GM18909 (cell line): Measurements from ENCODE around the gene CUX1.
A peak's percentile ranks its signal among the peaks of the same experiment; 100 is the strongest.

Experiments
- ATAC-seq: cut with Tn5 transposase; IDR thresholded peaks from one replicate; pipeline ENCODE4 v1.9.1; 2021; ENCODE audit warnings: mild to moderate bottlenecking; ENCODE audit not compliant: unreplicated experiment, poor library complexity

Gene CUX1

DNA sequence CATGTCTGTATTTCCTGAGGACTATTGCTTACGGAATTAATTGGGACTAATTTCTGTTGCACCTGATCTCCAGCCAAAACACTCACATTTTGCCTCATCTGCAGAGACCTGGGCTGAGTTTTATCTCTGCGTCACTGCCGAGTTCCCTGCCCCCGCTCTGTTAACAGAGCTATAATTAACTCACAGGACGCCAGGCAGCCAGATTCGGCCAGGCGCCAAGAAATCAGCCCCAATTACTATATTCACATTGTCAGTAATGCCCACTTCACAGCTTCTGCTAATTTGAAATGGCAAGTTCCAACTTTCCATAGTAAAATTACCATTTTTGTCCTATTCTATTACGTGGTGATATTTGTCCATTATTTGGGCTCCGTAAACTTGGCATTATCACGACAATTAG is 130.5 kb downstream of the CUX1 start:
- ATAC-seq: no peak

DNA sequence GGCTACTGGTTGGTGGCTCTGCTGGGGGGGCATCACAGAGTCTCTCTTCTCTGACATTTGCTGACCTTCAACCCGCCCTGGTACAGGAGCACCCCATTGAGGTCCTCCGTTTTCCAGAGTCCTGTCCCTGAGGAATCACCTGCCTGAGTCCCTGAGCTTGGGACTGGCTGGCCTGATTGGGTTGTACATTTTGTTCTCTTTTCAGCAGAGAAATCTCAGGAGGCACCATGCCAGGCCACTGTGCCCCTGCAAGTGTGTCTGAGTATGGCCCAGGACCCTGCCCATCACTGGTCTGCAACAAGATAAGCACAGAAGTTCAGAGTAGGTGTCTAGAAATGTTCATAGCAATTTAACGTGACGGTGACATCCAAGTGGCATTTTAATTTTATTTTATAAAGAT is 131.2 kb downstream of the CUX1 start:
- no peak for ATAC-seq

DNA sequence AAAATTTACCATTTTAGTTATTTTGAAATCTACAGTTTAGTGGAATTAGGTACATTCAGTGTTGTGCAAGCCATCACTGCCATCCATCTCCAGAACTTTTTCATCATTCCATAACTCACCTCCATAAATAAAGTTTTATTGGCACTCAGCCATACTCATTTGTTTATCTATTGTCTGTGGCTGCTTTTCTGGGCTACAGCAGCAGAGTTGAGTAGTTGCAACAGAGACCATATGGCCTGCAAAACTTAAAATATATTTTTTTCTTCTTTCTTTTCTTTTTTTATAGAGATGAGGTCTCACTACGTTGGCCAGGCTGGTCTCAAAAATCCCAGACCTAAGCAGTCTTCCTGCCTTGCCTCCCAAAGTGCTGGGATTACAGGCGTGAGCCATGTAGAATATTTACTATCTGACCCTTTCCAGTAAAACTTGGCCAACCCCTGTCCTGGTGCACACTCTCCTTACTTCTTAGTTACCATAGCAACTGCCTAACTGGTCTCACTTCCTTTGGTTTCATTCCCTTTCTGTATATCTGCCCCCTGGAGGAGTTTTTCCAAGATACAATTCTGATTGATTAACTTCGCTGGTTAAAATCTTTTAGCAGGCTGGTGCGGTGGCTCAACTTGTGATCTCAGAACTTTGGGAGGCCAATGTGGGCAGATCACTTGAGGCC is 133.2 kb downstream of the CUX1 start:
- ATAC-seq: no peak

DNA sequence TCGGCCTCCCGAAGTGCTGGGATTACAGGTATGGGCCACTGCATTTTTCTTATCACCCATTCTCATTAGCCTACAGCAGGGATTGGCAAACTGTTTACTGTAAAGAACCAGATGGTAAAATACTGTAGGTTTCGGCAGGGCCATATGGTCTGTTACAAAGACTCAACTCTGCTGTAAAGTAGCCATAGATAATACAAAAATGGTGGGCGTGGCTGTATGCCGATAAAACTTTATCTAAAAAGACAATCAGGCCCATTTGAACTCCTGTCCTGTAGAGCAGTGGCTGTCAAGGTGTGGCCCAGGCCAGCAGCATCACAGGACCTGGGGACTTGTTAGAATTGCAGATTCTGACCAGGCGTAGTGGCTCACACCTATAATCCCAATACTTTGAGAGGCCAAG is 134.3 kb downstream of the CUX1 start:
- no peak for ATAC-seq

DNA sequence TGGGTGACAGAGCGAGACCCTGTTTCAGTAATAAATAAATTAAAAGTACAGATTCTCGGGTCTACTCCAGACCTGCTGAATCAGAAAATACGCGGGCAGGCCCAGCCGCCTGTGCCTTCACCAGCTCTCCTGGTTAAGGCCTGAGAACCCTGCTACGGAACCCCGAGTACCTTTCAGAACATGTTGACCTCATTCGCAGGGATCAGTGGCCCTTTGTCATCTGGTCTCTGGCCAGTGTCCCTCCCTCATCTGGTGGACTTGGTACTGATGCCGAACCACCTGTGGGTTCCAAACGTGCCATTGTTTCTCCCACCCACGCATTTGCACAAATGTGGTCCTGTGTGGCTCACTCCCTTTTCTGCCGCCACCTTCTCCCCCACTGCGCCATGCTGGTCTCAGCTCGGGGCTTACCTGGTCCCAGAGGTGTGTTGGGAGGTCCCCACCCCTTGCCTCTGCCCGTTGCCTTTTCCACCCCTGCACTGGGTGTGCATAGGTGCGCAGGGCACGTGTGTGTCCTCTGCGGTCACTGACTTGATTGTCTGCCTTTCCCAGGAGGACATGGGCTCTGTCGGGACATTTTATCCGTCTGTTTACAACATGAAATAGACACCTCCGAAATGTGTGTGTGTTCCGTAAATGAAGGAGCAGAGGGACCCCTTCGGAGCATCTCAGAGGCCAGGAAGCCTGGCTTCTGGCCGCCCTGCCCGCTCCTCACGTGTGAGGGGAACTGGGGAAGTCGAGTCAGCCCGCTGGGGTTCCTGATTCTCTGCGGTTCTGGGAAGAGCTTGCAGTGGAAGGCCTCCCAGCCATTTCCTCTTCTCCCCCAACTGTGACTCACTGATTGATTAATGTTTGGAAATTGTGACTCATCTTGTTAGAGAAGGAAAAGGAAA is 135.2 kb downstream of the CUX1 start:
- ATAC-seq: no peak

DNA sequence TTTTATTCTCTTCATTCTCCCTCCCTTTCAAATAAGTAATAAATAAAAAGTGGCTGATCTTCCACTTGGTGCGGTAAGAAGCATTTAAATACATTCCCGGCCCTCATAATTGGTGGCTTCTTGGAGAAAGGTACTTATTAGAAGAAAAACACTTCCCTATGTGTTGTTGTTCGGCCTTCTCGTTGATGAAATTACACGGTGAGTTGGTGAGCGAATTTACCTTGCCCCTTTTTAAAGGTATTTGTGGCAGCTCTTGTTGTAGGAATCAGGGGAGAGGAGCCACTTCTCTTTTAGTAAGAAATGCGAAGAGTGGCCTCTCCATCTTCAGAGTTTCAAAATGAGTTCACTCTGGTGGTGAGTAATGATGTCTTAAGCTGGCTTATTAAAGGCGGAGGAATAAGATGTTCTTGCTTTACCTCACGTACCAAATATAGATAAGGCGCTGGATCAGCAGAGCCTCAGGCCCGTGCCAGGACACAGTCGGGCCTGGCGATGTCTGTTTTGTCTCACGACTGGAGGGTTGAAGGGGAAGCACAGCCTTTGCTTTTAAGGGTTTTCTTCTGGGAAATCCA is 135.9 kb downstream of the CUX1 start:
- ATAC-seq: peak; percentile 34

DNA sequence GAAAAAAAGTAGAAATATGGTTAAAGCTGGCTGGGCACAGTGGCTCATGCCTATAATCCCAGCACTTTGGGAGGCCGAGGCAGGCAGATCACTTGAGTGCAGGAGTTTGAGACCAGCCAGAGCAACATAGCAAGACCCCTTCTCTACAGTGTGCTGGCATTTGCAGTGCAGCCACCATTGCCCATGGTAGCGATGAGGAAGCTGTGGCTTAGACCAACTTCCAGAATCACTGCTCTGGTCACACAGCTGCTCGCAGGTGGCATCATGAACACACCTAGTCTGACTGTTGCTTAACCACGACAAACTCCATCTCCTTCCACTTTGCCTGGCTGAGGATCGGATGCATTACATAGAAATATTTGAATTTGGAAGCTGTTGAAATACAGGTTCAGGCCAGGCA is 137.1 kb downstream of the CUX1 start:
- no peak for ATAC-seq

DNA sequence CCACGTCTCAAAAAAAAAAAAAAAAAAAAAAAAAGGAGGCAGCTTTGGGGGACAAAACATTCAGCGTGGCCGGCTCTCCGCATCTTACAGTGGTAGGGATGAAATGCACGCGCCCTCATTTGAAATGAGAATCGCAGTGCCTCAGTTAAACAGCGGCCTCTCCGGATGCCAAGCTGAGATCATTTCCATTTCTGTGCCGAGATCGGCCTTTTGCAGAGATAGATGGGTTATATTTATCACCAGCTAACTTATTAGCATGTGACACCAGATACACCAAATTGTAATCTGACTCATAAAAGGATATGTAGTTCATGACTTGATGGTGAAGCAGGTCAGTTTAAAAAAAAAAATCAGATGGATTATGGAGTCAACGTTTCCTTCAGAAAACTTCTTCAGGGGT is 138.7 kb downstream of the CUX1 start:
- no peak for ATAC-seq

DNA sequence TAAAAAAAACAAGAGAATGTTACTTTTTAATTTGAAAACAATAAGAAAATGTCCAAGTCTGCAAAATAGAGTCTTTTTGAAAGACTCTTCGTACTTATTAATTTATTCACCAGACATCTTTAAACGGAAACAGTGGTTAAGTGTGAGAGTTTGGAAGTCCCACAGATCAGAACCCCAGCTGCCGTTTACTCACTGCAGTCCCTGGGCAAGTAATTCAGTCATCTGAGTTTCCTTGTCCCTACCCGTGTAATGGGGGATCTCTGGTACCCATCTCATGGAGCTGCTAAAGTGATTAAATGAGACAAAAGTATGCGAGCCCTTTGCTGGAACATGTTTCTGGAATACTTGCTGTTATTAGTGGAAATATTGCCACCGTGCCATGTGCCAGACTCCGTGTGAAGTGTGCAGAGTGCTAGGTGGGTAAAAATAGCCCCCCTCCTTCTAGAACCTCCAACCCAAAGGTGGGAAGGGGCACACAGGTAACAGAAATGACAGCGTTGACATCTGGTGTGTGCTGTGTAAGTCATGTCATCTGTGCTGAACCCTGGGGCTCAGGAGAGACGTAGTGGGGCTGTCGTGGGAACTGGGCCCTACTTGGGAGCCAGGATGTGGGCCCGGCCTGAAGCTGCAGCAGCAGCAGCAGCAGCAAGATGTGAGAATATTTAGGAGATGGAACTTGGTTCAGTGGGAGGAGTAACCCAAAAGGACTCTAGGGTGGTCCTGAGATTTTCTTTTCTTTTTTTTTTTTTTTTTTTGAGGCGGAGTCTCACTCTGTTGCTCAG is 140.5 kb downstream of the CUX1 start:
- no peak for ATAC-seq

DNA sequence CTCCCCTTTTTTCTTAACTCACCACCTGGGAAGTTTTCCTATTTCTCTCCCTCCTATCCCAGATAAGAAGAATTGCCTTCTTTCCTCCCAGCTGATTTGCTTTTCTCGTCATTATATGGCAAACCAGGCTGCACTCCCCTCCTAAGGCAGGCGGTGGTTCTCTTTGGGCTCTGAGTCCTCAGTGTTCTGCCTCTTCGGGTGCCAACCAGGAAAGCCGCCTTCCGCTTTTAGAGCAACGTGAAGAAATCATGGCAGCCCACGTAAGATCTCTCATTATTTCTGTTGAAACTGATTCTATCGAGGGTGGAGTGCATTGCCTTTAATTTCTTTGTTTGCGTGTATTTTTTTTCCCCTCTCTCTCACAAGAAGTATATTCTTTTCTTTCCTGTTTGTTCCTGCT is 141.9 kb downstream of the CUX1 start:
- ATAC-seq: no peak

DNA sequence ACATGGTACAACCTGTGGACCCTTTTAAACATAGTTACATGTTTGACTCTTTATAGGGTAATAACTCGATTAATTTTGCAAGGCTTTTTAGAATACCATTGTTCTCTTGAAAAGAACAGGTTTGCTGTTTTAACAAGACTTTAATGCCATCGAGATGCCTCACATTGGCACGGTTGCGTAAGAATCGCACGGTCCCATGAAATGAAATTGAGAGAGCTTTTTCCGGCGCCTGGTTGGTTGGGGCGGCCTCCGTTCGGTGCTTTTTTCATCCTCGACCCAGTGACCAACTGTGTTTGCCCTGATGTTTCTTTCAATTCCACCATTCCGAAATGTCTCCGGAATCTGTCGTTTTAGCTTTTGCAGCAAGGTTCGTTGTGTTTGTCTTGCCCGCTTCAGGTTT is 142.4 kb downstream of the CUX1 start:
- no peak for ATAC-seq

DNA sequence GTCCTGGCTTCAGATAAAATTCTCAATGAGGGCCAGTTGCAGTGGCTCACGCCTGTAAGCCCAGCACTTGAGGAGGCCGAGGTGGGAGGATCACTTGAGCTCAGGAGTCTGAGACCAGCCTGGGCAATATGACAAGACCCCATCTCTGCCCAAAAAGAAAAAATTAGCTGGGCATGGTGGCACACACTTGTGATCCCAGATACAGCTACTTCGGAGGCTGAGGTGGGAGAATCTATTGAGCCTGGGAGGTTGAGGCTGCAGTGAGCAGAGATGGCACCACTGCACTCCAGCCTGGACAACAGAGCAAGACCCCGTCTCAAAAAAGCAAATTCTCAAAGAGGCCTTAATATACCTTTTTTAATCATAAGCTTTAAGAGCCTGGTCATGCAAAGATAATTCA is 142.9 kb downstream of the CUX1 start:
- no peak for ATAC-seq

DNA sequence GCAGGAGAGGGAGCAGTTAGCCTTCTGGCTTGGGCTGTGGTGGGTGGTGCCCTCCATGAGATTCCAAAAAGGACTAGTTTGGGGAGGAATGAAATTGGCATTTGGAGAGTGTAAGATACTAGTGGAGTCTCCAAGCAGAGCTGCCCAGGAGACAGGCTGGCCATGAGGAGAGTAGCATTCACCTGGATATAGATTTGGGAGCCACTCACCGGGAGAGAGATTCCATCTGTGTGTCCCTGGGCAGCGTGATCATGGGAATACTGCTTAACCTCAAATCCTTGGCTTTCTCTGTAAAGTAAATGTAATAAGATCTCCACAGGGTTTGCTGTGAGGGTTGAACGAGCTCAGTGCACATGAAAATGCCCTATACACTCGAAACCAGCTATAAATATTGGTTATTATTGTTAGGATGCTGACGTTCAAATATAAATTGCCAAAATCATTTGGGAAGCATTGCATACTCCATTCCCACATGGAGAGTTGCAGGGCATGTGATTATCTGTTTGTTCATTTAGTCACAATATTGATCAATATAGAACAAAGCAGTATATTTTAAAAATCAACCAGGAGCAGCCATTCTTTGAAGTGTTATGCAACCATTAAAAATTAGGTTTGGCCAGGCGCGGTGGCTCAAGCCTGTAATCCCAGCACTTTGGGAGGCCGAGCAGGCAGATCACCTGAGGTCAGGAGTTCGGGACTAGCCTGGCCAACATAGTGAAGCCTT is 143.7 kb downstream of the CUX1 start:
- ATAC-seq: no peak

DNA sequence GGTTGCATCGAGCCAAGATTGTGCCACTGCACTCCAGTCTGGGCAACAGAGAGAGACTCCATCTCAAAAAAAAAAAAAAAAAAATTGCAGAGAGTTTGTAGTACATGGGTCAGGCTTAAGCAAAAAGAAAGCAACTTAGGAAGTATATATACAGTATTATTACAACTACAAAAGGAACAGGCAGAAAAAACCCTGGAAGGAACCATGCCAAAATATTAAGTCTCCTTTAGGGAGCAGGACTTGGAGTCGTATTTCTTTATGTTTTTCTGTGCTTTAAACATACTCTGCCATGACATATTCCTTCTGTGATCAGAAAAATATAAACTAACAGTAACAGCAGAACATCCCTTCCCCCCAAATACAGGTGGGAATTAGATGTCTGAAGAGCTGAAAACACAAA is 144.4 kb downstream of the CUX1 start:
- no peak for ATAC-seq

DNA sequence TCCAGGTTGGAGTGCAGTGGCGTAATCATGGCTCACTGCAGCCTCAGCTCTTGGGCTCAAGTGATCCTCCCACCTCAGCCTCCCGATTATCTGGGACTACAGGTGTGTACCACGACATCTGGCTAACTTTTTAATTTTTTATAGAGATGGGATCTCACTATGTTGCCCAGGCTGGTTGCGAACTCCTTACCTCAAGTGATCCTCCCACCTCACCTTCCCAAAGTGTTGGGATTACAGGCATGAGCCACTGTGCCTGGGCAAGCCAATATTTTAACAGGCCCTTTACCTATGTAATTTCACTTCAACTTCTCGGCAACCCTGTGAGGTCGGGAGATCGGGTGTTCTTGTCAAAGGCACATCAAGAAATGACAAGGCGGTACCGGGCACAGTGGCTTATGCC is 146.3 kb downstream of the CUX1 start:
- no peak for ATAC-seq

DNA sequence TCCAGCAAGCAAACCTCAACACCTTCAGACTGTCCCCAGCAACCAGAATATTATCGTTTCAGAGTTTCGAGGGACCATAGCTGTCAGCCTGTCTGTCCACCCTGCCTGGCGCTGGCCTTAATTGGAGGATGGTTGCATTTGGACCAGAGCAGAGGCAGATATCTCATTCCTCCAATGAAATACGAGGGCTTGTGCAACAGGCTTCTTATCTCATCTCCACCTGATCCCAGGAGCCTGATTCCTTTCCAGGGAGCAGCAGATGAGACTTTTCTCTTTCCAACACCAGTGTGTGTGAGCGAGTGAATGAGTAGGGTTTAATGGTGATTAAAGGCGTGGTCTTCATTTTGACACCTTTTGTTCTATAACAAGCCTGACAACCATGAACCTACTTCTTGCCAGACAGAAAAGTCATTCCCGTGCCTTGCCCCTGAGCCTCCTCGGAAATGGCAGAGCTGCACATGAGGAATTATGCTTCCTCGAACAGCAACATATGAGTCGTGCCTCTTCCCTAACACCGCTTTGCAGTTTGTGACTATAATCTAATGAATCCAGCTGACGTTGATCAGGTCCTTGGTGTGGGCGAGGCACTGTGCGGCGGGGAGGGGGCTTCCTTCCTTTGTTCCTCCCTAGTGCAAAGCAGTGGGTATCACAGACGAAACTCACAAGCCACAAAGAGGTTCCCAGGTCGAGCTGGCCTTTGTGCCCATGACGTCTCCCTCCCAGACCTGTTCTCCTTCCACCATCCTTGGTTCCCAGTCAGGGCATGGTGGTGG is 147.4 kb downstream of the CUX1 start:
- ATAC-seq: no peak

DNA sequence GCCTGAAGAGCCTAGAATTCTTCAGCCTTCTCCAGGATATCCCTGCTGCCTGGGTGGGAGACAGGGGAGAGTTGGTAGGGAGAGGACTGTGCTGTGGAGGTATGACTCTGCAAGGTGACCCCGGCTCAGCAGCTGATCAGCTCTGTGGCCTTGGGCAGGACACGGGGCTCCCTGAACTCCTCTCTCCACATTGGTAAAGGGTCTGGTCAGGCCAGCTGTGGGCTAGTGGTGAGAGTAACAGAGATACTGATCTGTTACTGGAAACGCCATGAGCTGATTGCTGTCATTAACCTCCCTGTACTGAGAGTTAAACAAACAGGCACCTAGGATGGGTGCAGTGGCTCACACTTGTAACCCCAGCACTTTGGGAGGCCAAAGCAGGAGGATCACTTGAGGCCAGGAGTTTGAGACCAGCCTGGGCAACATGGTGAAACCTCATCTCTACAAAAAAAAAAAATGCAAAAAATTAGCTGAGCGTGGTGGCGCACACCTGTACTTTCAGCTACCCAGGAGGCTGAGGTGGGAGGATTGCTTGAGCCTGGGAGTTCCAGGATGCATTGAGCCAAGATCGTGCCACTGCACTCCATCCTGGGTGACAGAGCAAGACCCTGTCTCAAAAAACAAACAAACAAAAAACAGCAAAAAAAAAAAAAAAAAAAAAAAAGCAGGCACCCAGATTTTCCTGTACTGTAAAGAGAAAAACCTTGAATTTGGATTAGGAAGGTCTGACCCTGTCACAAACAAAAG is 151.5 kb downstream of the CUX1 start:
- no peak for ATAC-seq

DNA sequence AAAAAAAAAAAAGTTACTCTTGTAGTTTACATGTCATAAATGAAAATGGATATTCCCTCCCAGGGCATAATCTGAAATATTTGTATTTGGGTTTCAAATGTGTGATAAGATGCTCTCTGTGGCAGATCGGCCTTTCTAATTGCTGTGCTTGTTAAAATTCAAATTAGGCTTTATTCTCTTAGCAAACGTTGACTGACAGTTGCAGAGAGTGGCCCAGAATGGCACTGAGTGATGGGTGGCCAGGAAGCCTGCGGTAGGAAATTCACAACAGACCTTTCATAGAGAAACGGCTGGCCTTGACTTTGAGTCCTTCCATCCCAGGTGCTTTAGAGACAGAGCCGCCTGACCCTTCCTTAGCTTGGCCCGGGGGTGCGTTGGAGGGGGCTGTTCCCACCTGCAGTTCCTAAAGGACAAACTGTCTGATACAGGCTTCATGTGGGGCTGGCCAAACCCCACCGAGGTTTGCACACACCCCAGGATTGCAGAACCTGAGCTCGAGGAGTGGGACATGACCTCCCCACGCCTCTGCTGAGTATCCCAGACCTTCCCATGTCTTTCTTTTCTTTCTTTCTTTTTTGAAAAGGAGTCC is 152.7 kb downstream of the CUX1 start:
- ATAC-seq: no peak
